ENCODE results near the gene SUSD1. TPM values are rescaled to one million over a fixed set of nuclear protein-coding genes. Genes with fewer than 3 reads are reported as not detected.

SUSD1 gene
- total RNA-seq, 2 experiments from 2014 or later = 8.3 to 8.7 TPM

GRCh38 chr9:112028242-112029221, 146.6 kb downstream of the SUSD1 start:
- POLR2A ChIA-PET = no interaction called here
- Mint-ChIP-seq H3K27me3 (peaks cover 5% of the 10 kb centered on the region), H3K27ac (no peak overlapping the region), H3K36me3 (peaks cover 23% of the 10 kb centered on the region), H3K4me1 (peaks cover 30% of the 10 kb centered on the region), H3K4me3 (no peak overlapping the region), H3K9me3 (peaks cover 1% of the 10 kb centered on the region)
- DNase-seq (no peak), ATAC-seq (ENCODE audit: low read depth) (peak; percentile 28)

- Mint-ChIP-seq H3K27ac (no peak overlapping the region), H3K27me3 (peaks cover 15% of the 10 kb centered on the region), H3K4me1 (peaks cover 14% of the 10 kb centered on the region), H3K4me3 (no peak overlapping the region), H3K9me3 (peaks cover 1% of the 10 kb centered on the region), H3K36me3 (peaks cover 15% of the 10 kb centered on the region)
- no peak for ATAC-seq (ENCODE audit: low read depth)
- no peak for DNase-seq
- POLR2A ChIA-PET = no interaction called here
Observed at GRCh38 chr9:112025850-112026249, 149.2 kb downstream of the SUSD1 start.

- ATAC-seq (ENCODE audit: low read depth) = no peak
- Mint-ChIP-seq H3K36me3 (peaks cover 4% of the 10 kb centered on the region), H3K27ac (no peak overlapping the region), H3K4me3 (no peak overlapping the region), H3K4me1 (peaks cover 5% of the 10 kb centered on the region), H3K9me3 (peaks cover 1% of the 10 kb centered on the region), H3K27me3 (peaks cover 24% of the 10 kb centered on the region)
- POLR2A ChIA-PET = no interaction called here
- no peak for DNase-seq
Observed at GRCh38 chr9:112021742-112022141, 153.4 kb downstream of the SUSD1 start.

- POLR2A ChIA-PET = no interaction called here
- ATAC-seq (ENCODE audit: low read depth) (no peak), DNase-seq (no peak)
- H3K27me3 Mint-ChIP-seq = peaks cover 24% of the 10 kb centered on the region
- H3K36me3 Mint-ChIP-seq = peaks cover 4% of the 10 kb centered on the region
- H3K27ac Mint-ChIP-seq = no peak overlapping the region
- H3K4me3 Mint-ChIP-seq = no peak overlapping the region
- H3K9me3 Mint-ChIP-seq = peaks cover 1% of the 10 kb centered on the region
- H3K4me1 Mint-ChIP-seq = peaks cover 5% of the 10 kb centered on the region
Observed at GRCh38 chr9:112020680-112021596, 154.2 kb downstream of the SUSD1 start.

GRCh38 chr9:112017878-112018277, 157.2 kb downstream of the SUSD1 start:
- Mint-ChIP-seq H3K27me3 (peaks cover 16% of the 10 kb centered on the region), H3K9me3 (no peaks in the 10 kb centered on the region), H3K36me3 (no peaks in the 10 kb centered on the region), H3K27ac (no peak overlapping the region), H3K4me1 (peaks cover 10% of the 10 kb centered on the region), H3K4me3 (no peak overlapping the region)
- POLR2A ChIA-PET = no interaction called here
- ATAC-seq (ENCODE audit: low read depth) (no peak), DNase-seq (no peak)

GRCh38 chr9:112015736-112016135, 159.4 kb downstream of the SUSD1 start:
- DNase-seq = no peak
- Mint-ChIP-seq H3K27ac (no peak overlapping the region), H3K4me1 (peaks cover 16% of the 10 kb centered on the region), H3K9me3 (no peaks in the 10 kb centered on the region), H3K4me3 (no peak overlapping the region), H3K36me3 (no peaks in the 10 kb centered on the region), H3K27me3 (peaks cover 12% of the 10 kb centered on the region)
- POLR2A ChIA-PET = no interaction called here
- ATAC-seq (ENCODE audit: low read depth) = no peak

GRCh38 chr9:112015149-112015548, 159.9 kb downstream of the SUSD1 start:
- POLR2A ChIA-PET = no interaction called here
- ATAC-seq (ENCODE audit: low read depth) = no peak
- H3K4me1 Mint-ChIP-seq = peaks cover 14% of the 10 kb centered on the region
- H3K27me3 Mint-ChIP-seq = peaks cover 14% of the 10 kb centered on the region
- no peaks in the 10 kb centered on the region for H3K9me3 Mint-ChIP-seq
- H3K36me3 Mint-ChIP-seq = no peaks in the 10 kb centered on the region
- DNase-seq = no peak
- no peak overlapping the region for H3K27ac Mint-ChIP-seq
- no peak overlapping the region for H3K4me3 Mint-ChIP-seq

- ATAC-seq (ENCODE audit: low read depth) (no peak), DNase-seq (no peak)
- Mint-ChIP-seq H3K36me3 (no peaks in the 10 kb centered on the region), H3K27ac (no peak overlapping the region), H3K27me3 (peaks cover 23% of the 10 kb centered on the region), H3K9me3 (peaks cover 2% of the 10 kb centered on the region), H3K4me1 (peaks cover 14% of the 10 kb centered on the region), H3K4me3 (no peak overlapping the region)
- POLR2A ChIA-PET = no interaction called here
Observed at GRCh38 chr9:112013266-112013665, 161.8 kb downstream of the SUSD1 start.

GRCh38 chr9:112012026-112012902, 162.8 kb downstream of the SUSD1 start:
- ATAC-seq (ENCODE audit: low read depth) = peak; percentile 50
- POLR2A ChIA-PET = interaction anchor here (0.9 kb wide), 1 partner anchor 10 kb away, joined by 4 read pairs; no protein-coding TSS in a partner anchor
- Mint-ChIP-seq H3K4me3 (no peak overlapping the region), H3K4me1 (peaks cover 20% of the 10 kb centered on the region), H3K9me3 (peaks cover 3% of the 10 kb centered on the region), H3K27me3 (peaks cover 20% of the 10 kb centered on the region), H3K36me3 (no peaks in the 10 kb centered on the region), H3K27ac (peak overlapping the region; percentile 37)
- no peak for DNase-seq

GRCh38 chr9:112011051-112011620, 164.0 kb downstream of the SUSD1 start:
- H3K9me3 Mint-ChIP-seq = peaks cover 3% of the 10 kb centered on the region
- H3K27me3 Mint-ChIP-seq = peaks cover 15% of the 10 kb centered on the region
- H3K4me1 Mint-ChIP-seq = peaks cover 20% of the 10 kb centered on the region
- DNase-seq (no peak), ATAC-seq (ENCODE audit: low read depth) (no peak)
- H3K27ac Mint-ChIP-seq = no peak overlapping the region
- no peak overlapping the region for H3K4me3 Mint-ChIP-seq
- POLR2A ChIA-PET = no interaction called here
- no peaks in the 10 kb centered on the region for H3K36me3 Mint-ChIP-seq

GRCh38 chr9:112010537-112010936, 164.6 kb downstream of the SUSD1 start:
- no peak overlapping the region for H3K27ac Mint-ChIP-seq
- ATAC-seq (ENCODE audit: low read depth) (no peak), DNase-seq (no peak)
- H3K4me3 Mint-ChIP-seq = no peak overlapping the region
- peaks cover 20% of the 10 kb centered on the region for H3K4me1 Mint-ChIP-seq
- H3K27me3 Mint-ChIP-seq = peaks cover 15% of the 10 kb centered on the region
- H3K9me3 Mint-ChIP-seq = peaks cover 3% of the 10 kb centered on the region
- POLR2A ChIA-PET = no interaction called here
- H3K36me3 Mint-ChIP-seq = no peaks in the 10 kb centered on the region

GRCh38 chr9:112009656-112010055, 165.4 kb downstream of the SUSD1 start:
- DNase-seq (no peak), ATAC-seq (ENCODE audit: low read depth) (no peak)
- Mint-ChIP-seq H3K36me3 (no peaks in the 10 kb centered on the region), H3K4me3 (no peak overlapping the region), H3K27me3 (peaks cover 12% of the 10 kb centered on the region), H3K9me3 (peaks cover 3% of the 10 kb centered on the region), H3K4me1 (peaks cover 23% of the 10 kb centered on the region), H3K27ac (no peak overlapping the region)
- POLR2A ChIA-PET = no interaction called here

Data from activated naive CD8-positive, alpha-beta T cell treated with anti-CD3 and anti-CD28 coated beads, Interleukin-2, amount 10 ng/mL, durations not matched to agents 7 days and 5 days (primary cell).